IMR-90 (cell line): ENCODE data around the gene APIP. TPM values are rescaled to one million over a fixed set of nuclear protein-coding genes. Genes with fewer than 3 reads are reported as not detected.

Experiments used
- ATAC-seq: fragments of 200-7000 bp; cut with Tn5 transposase; 2 replicates; pipeline ENCODE4 v1.9.1; 2020; ENCODE audit warnings: low read depth, mild to moderate bottlenecking, moderate library complexity
- BruUV-seq: library from RNA; stranded (reverse); fragments of 400-500 nt; replicated peaks from 2 replicates; lab custom pipeline; 2021; lab: Mats Ljungman, UMichigan
- CTCF ChIA-PET: fragments of 300-600 bp; formaldehyde crosslinking; extraction: SDS; loops from one replicate; lab custom pipeline; 2021; ENCODE audit warnings: antibody characterized with exemption; lab: Yijun Ruan, JAX
- POLR2A ChIA-PET: fragments of 300-600 bp; sonication (Branson Sonifier 250); formaldehyde crosslinking; loops from one replicate; lab custom pipeline; 2022; ENCODE audit warnings: antibody characterized with exemption; ENCODE audit not compliant: unreplicated experiment; lab: Charles Lee
- DNase-seq: peaks from one replicate; pipeline ENCODE4 v3.0.0; 2013
- H2AFZ ChIP-seq: replicated peaks from 2 replicates; pipeline ENCODE3; 2013; ENCODE audit warnings: low read length, mild to moderate bottlenecking; ENCODE audit not compliant: poor library complexity
- H2AK5ac ChIP-seq: 2 replicates; pipeline ENCODE4 v1.6.1; 2013; ENCODE audit warnings: low read depth, low read length, inconsistent platforms
- H2AK9ac ChIP-seq: replicated peaks from 2 replicates; pipeline ENCODE3; 2013; ENCODE audit warnings: mild to moderate bottlenecking, low read depth, low read length, moderate library complexity; ENCODE audit not compliant: poor library complexity
- H2BK120ac ChIP-seq: 2 replicates; pipeline ENCODE4 v1.6.1; 2013; ENCODE audit warnings: low read depth, low read length, inconsistent platforms
- H2BK15ac ChIP-seq: 3 replicates; pipeline ENCODE4 v1.6.1; 2013; ENCODE audit warnings: low read depth, low read length, inconsistent platforms
- H2BK20ac ChIP-seq: 2 replicates; pipeline ENCODE4 v1.6.1; 2013; ENCODE audit warnings: low read depth, mild to moderate bottlenecking, inconsistent platforms, low read length, moderate library complexity
- H2BK5ac ChIP-seq: 2 replicates; pipeline ENCODE4 v1.6.1; 2013; ENCODE audit warnings: mild to moderate bottlenecking, low read depth, low read length, inconsistent platforms; ENCODE audit not compliant: poor library complexity, severe bottlenecking
- H3K14ac ChIP-seq: replicated peaks from 2 replicates; pipeline ENCODE4 v1.6.1; 2013; ENCODE audit warnings: low read depth, low read length, inconsistent platforms
- H3K18ac ChIP-seq: 2 replicates; pipeline ENCODE4 v1.6.1; 2013; ENCODE audit warnings: low read depth, low read length, control low read depth
- H3K23ac ChIP-seq: 2 replicates; pipeline ENCODE4 v1.6.1; 2013; ENCODE audit warnings: low read depth, low read length, inconsistent platforms
- H3K27ac ChIP-seq: 2 replicates; pipeline ENCODE4 v1.5.1; 2013; ENCODE audit warnings: mild to moderate bottlenecking, control low read depth, low read length; ENCODE audit not compliant: insufficient read depth
- H3K27me3 ChIP-seq: 2 replicates; pipeline ENCODE4 v1.6.1; 2013; ENCODE audit warnings: low read length; ENCODE audit not compliant: control insufficient read depth, insufficient read depth
- H3K36me3 ChIP-seq: 2 replicates; pipeline ENCODE4 v1.6.1; 2013; ENCODE audit warnings: low read length, mixed read lengths; ENCODE audit not compliant: control insufficient read depth, insufficient read depth
- H3K4ac ChIP-seq: 2 replicates; pipeline ENCODE4 v1.6.1; 2013; ENCODE audit warnings: low read depth, low read length, inconsistent platforms
- H3K4me1 ChIP-seq: 2 replicates; pipeline ENCODE4 v1.6.1; 2013; ENCODE audit warnings: low read length, mixed read lengths; ENCODE audit not compliant: control insufficient read depth, insufficient read depth
- H3K4me2 ChIP-seq: 2 replicates; pipeline ENCODE4 v1.6.1; 2013; ENCODE audit warnings: low read depth, mild to moderate bottlenecking, control low read depth, low read length, moderate library complexity
- H3K4me3 ChIP-seq: 2 replicates; pipeline ENCODE4 v1.5.1; 2013; ENCODE audit warnings: low read depth, mild to moderate bottlenecking, control low read depth, low read length, moderate library complexity; ENCODE audit not compliant: insufficient read depth
- H3K56ac ChIP-seq: 2 replicates; pipeline ENCODE4 v1.6.1; 2013; ENCODE audit warnings: low read length, inconsistent platforms; ENCODE audit not compliant: insufficient read depth; ENCODE audit errors: extremely low read depth
- H3K79me1 ChIP-seq, 2 experiments: 2 replicates each; pipeline ENCODE4 v1.6.1; 2013; ENCODE audit warnings: low read length in 2 of 2, inconsistent platforms in 1 of 2, low read depth in 1 of 2
- H3K9ac ChIP-seq: 2 replicates; pipeline ENCODE4 v1.6.1; 2013; ENCODE audit warnings: low read depth, low read length, control low read depth
- H3K9me1 ChIP-seq: 2 replicates; pipeline ENCODE4 v1.6.1; 2013; ENCODE audit warnings: low read length, inconsistent platforms; ENCODE audit not compliant: insufficient read depth
- H3K9me3 ChIP-seq: 2 replicates; pipeline ENCODE4 v1.6.1; 2013; ENCODE audit warnings: low read length; ENCODE audit not compliant: control insufficient read depth, insufficient read depth
- H4K20me1 ChIP-seq: 2 replicates; pipeline ENCODE4 v1.6.1; 2013; ENCODE audit warnings: low read length, inconsistent platforms; ENCODE audit not compliant: insufficient read depth
- H4K5ac ChIP-seq: 2 replicates; pipeline ENCODE4 v1.6.1; 2013; ENCODE audit warnings: mild to moderate bottlenecking, low read depth, low read length, control low read depth
- H4K8ac ChIP-seq, 2 experiments: 2 replicates each; pipeline ENCODE4 v1.6.1; 2013; ENCODE audit warnings: low read depth in 2 of 2, low read length in 2 of 2, control low read depth in 1 of 2, inconsistent platforms in 1 of 2
- H4K91ac ChIP-seq: 2 replicates; pipeline ENCODE4 v1.6.1; 2013; ENCODE audit warnings: low read depth, low read length, inconsistent platforms; ENCODE audit not compliant: insufficient read depth
- BHLHE40 ChIP-seq: fragments of 150-350 bp; IDR thresholded peaks from 2 replicates; pipeline ENCODE4 v1.6.1; 2016; ENCODE audit warnings: mild to moderate bottlenecking, low read depth, low read length
- MAZ ChIP-seq: IDR thresholded peaks from 2 replicates; pipeline ENCODE4 v1.6.1; 2012; ENCODE audit warnings: low read depth, mild to moderate bottlenecking, low read length, improper control_type of control experiment, moderate library complexity, borderline replicate concordance
- SMC3 ChIP-seq: fragments of 150-350 bp; IDR thresholded peaks from 2 replicates; pipeline ENCODE4 v1.6.1; 2016; ENCODE audit warnings: low read depth, mild to moderate bottlenecking, antibody characterized with exemption, low read length, moderate library complexity
- WGBS, 2 experiments: methylation state at CpG; one replicate each; pipeline versions ENCODE4 v1.1.5 to v1.1.7; 2013; ENCODE audit warnings: missing lambda C conversion rate in 2 of 2; ENCODE audit not compliant: insufficient read length in 1 of 2; ENCODE audit errors: extremely low coverage in 2 of 2; 5-methylcytosine and 5-hydroxymethylcytosine counted together
- dilution Hi-C: fragments of 300-500 bp; cut with HindIII; formaldehyde crosslinking; loops from one replicate; pipeline ENCODE4 v1.14.3; 2018; ENCODE audit warnings: low sequenced_read_pairs; ENCODE audit not compliant: unreplicated experiment
- in situ Hi-C: fragments of 300-500 bp; cut with MboI; formaldehyde crosslinking; loops from 3 replicates; pipeline ENCODE4 v1.14.3; 2019; ENCODE audit warnings: low sequenced_read_pairs, inconsistent platforms, mixed read lengths
- intact Hi-C: fragments of 100-400 bp; cut with micrococcal nuclease; formaldehyde crosslinking; loops from 2 replicates; pipeline ENCODE4 v1.10.0; 2022
- polyA plus RNA-seq, 3 experiments: library from polyadenylated mRNA; depleted of rRNA; stranded (reverse); fragments of >200 nt; gene quantifications; 2 replicates each; pipeline ENCODE4 v1.2.3, GENCODE V29; 2012; ENCODE audit warnings: low replicate concordance in 1 of 3
- total RNA-seq: library from RNA; depleted of rRNA; stranded (reverse); fragments of >200 nt; gene quantifications from 2 replicates; pipeline ENCODE4 v1.2.3, GENCODE V29; 2012

APIP gene
- total and polyA plus RNA-seq, 2 of the 4 experiments (the other 2 are of a cell fraction) = 9.9 to 16.6 TPM

DNA sequence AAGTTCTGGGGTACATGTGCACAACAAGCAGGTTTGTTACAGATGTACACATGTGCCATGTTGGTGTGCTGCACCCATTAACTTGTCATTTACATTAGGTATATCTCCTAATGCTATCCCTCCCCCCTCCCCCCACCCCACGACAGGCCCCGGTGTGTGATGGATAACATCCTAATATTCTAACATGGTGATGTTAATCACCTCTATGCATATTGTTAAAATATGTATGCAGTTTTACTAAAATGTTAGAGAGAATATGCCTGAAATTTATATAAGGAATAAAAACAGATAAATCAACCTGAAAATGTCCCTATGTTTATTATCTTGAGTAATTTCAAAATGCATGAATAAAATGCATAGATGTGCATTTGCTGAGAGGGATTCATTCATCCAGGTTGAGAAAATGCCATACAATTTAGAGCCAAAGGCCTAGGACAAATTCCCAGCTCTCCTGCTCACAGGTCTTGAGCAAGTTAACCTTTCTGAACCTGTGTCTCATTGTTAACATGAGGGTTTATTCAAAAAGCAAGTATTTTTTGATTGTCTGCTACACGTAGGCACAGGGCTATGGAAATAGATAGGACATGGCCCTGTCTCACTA is 38.7 kb downstream of the APIP start:
- Histone ChIP-seq H3K4me3 (no peak overlapping the region), H3K9ac (no peak overlapping the region), H2BK15ac (no peak overlapping the region), H3K56ac (no peak overlapping the region), H3K79me1 (no peaks in the 10 kb centered on the region), H4K91ac (no peak overlapping the region), H3K4me2 (no peak overlapping the region), H3K4ac (no peak overlapping the region), H3K9me1 (no peaks in the 10 kb centered on the region), H3K9me3 (no peaks in the 10 kb centered on the region), H2AK9ac (no peak overlapping the region), H2BK5ac (no peak overlapping the region), H2AFZ (no peak overlapping the region), H2AK5ac (no peak overlapping the region), H4K5ac (no peak overlapping the region), H3K27me3 (no peaks in the 10 kb centered on the region), H3K23ac (no peak overlapping the region), H3K14ac (no peak overlapping the region), H2BK20ac (no peak overlapping the region), H3K27ac (no peak overlapping the region), H3K4me1 (no peaks in the 10 kb centered on the region), H2BK120ac (no peak overlapping the region), H4K20me1 (no peaks in the 10 kb centered on the region), H3K36me3 (no peaks in the 10 kb centered on the region), H4K8ac (no peak overlapping the region), H3K18ac (no peak overlapping the region)
- no peak for DNase-seq
- BruUV-seq = no TSS peak
- intact Hi-C loops (no loop called here), dilution Hi-C loops (no loop called here), in situ Hi-C loops (no loop called here)
- ATAC-seq = no peak
- POLR2A ChIA-PET = no interaction called here
- no peak for TF ChIP-seq MAZ
- no peak for TF ChIP-seq SMC3
- no peak for TF ChIP-seq BHLHE40
- WGBS, 2 experiments = no CpG with 5 or more reads among the region's 3 CpGs
- CTCF ChIA-PET = no interaction called here
